ENCODE results near the gene MCF2L2. TPM values are rescaled to one million over a fixed set of nuclear protein-coding genes. Genes with fewer than 3 reads are reported as not detected.

Gene MCF2L2
- polyA plus RNA-seq, 2 of the 4 experiments (the other 2 are of a cell fraction) = 0.03 to 0.05 TPM

GRCh38 chr3:183155499-183155898 is 272.9 kb downstream of the MCF2L2 start:
- POLR2A ChIA-PET = no interaction called here

GRCh38 chr3:183153210-183153950 is 275.0 kb downstream of the MCF2L2 start:
- 67% methylated on average over 14 of the region's 14 CpGs for whole genome bisulfite sequencing (ENCODE audit: missing lambda C conversion rate)
- Histone ChIP-seq H3K4me1 (no peaks in the 10 kb centered on the region), H3K4me2 (no peak overlapping the region), H3K4me3 (no peak overlapping the region), H3K27ac (no peak overlapping the region), H3K9me3 (no peaks in the 10 kb centered on the region)
- ChIA-PET POLR2A (no interaction called here), CTCF (interaction anchor here (1.0 to 1.5 kb wide), 2 partner anchors 25 to 31 kb away, joined by 3 to 4 read pairs; no protein-coding TSS in a partner anchor)
- TF ChIP-seq CTCF (IDR thresholded peaks at IDR 0.05) = no peak
- no peak for TF ChIP-seq KDM5A (IDR thresholded peaks at IDR 0.05)
- TF ChIP-seq FOXS1 (CRISPR knock-in tag; IDR thresholded peaks at IDR 0.05) = no peak
- no peak for TF ChIP-seq POLR2A (IDR thresholded peaks at IDR 0.05; ENCODE audit: low read length)
- no peak for TF ChIP-seq BHLHE40 (IDR thresholded peaks at IDR 0.05; ENCODE audit: low read depth, low read length)
- TF ChIP-seq TFCP2L1 (CRISPR knock-in tag; IDR thresholded peaks at IDR 0.05) = no peak
- TF ChIP-seq HOXA7 (CRISPR knock-in tag; IDR thresholded peaks at IDR 0.05) = no peak
- TF ChIP-seq ZSCAN20 (CRISPR knock-in tag; IDR thresholded peaks at IDR 0.05) = no peak
- TF ChIP-seq POLR2AphosphoS2 (conservative IDR thresholded peaks at IDR 0.05; ENCODE audit: low read length) = no peak
- TF ChIP-seq REST (IDR thresholded peaks at IDR 0.05) = no peak
- TF ChIP-seq RARB (CRISPR knock-in tag; IDR thresholded peaks at IDR 0.05) = no peak
- TF ChIP-seq CHD4 (IDR thresholded peaks at IDR 0.05; ENCODE audit: borderline replicate concordance) = no peak
- no peak for TF ChIP-seq MAFK (IDR thresholded peaks at IDR 0.05; ENCODE audit: partially characterized antibody)
- TF ChIP-seq ZC3H11A (IDR thresholded peaks at IDR 0.05) = no peak
- TF ChIP-seq JUN (IDR thresholded peaks at IDR 0.05) = no peak
- TF ChIP-seq HEYL (CRISPR knock-in tag; IDR thresholded peaks at IDR 0.05) = no peak
- no peak for TF ChIP-seq MAX (IDR thresholded peaks at IDR 0.05)
- no peak for TF ChIP-seq KDM1A (IDR thresholded peaks at IDR 0.05; ENCODE audit: low read depth)
- no peak for TF ChIP-seq HDAC2 (IDR thresholded peaks at IDR 0.05)
- TF ChIP-seq HES2 (IDR thresholded peaks at IDR 0.05) = no peak
- no peak for DNase-seq (ENCODE audit: low read depth in 1 of 2, low spot score in 1 of 2)
- FAIRE-seq = no peak
- no peak for ATAC-seq

More at GRCh38 chr3:183155499-183155898, 272.9 kb downstream of the MCF2L2 start:
- H3K4me1 ChIP-seq = no peaks in the 10 kb centered on the region
- TF ChIP-seq MAFK (IDR thresholded peaks at IDR 0.05; ENCODE audit: partially characterized antibody) = no peak
- no peak for TF ChIP-seq CHD2 (IDR thresholded peaks at IDR 0.05; ENCODE audit: low read length, partially characterized antibody)
- no peak for TF ChIP-seq JUNB (IDR thresholded peaks at IDR 0.05)
- TF ChIP-seq NR3C1 (IDR thresholded peaks at IDR 0.05) = no peak
- TF ChIP-seq PHF8 (IDR thresholded peaks at IDR 0.05; ENCODE audit: borderline replicate concordance, low read depth) = no peak
- no peak for TF ChIP-seq ZNF302 (CRISPR knock-in tag; IDR thresholded peaks at IDR 0.05)
- TF ChIP-seq POLR2AphosphoS2 (conservative IDR thresholded peaks at IDR 0.05; ENCODE audit: low read length) = no peak
- TF ChIP-seq JUN (IDR thresholded peaks at IDR 0.05) = no peak
- TF ChIP-seq SREBF2 (IDR thresholded peaks at IDR 0.05) = no peak
- TF ChIP-seq FOSL2 (IDR thresholded peaks at IDR 0.05) = no peak
- TF ChIP-seq FOSL2 (CRISPR knock-in tag; IDR thresholded peaks at IDR 0.05) = no peak
- no peak for TF ChIP-seq HES2 (IDR thresholded peaks at IDR 0.05)
- TF ChIP-seq TFCP2L1 (CRISPR knock-in tag; IDR thresholded peaks at IDR 0.05) = no peak
- TF ChIP-seq RAD21 (conservative IDR thresholded peaks at IDR 0.05 in 1 of 2, IDR thresholded peaks at IDR 0.05 in 1 of 2) = no peak
- TF ChIP-seq ATOH8 (CRISPR knock-in tag; IDR thresholded peaks at IDR 0.05; ENCODE audit: low read depth) = no peak
- no peak for TF ChIP-seq GATA3 (IDR thresholded peaks at IDR 0.05; ENCODE audit: borderline replicate concordance)
- no peak for TF ChIP-seq MYC (IDR thresholded peaks at IDR 0.05; ENCODE audit: borderline replicate concordance, low read length)
- TF ChIP-seq ZC3H11A (IDR thresholded peaks at IDR 0.05) = no peak
- CTCF ChIA-PET = no interaction called here
- H3K4me2 ChIP-seq = no peak overlapping the region
- FAIRE-seq = no peak
- H3K4me3 ChIP-seq = no peak overlapping the region
- no peak overlapping the region for H3K27ac ChIP-seq
- ATAC-seq = no peak
- DNase-seq (ENCODE audit: low read depth in 1 of 2, low spot score in 1 of 2) = no peak
- no peaks in the 10 kb centered on the region for H3K9me3 ChIP-seq
- WGBS (ENCODE audit: missing lambda C conversion rate) = 72% methylated on average over 4 of the region's 4 CpGs
